DOHH2 (cell line): Measurements from ENCODE around the gene MAF.

ENCODE experiments used
- CTCF ChIP-seq: fragments of 200-600 bp; sonication (generic); IDR thresholded peaks from one replicate; pipeline ENCODE4 v1.5.1; 2014; ENCODE audit warnings: antibody characterized with exemption, mild to moderate bottlenecking, low read depth, low read length; ENCODE audit not compliant: poor library complexity, severe bottlenecking
- EZH2phosphoT487 ChIP-seq: fragments of 200-600 bp; sonication (generic); IDR thresholded peaks from 2 replicates; pipeline ENCODE4 v1.6.1; 2017; ENCODE audit warnings: borderline replicate concordance, mild to moderate bottlenecking, antibody characterized with exemption, low read length, moderate library complexity, mixed read lengths

GRCh38 chr16:79561729-79562128, 38.8 kb downstream of the MAF start:
- TF ChIP-seq CTCF (no peak), EZH2phosphoT487 (no peak)
